GM19238 (cell line): Measurements from ENCODE around the gene IQSEC1.

Experiments
- DNase-seq: peaks from one replicate; pipeline ENCODE4 v3.0.0; 2011; ENCODE audit warnings: low spot score; ENCODE audit not compliant: insufficient read length

Gene IQSEC1

GRCh38 chr3:13068269-13069010, 4.8 kb downstream of the IQSEC1 start:
- DNase-seq: no peak

GRCh38 chr3:13067778-13068177, 5.5 kb downstream of the IQSEC1 start:
- DNase-seq: no peak

DNA sequence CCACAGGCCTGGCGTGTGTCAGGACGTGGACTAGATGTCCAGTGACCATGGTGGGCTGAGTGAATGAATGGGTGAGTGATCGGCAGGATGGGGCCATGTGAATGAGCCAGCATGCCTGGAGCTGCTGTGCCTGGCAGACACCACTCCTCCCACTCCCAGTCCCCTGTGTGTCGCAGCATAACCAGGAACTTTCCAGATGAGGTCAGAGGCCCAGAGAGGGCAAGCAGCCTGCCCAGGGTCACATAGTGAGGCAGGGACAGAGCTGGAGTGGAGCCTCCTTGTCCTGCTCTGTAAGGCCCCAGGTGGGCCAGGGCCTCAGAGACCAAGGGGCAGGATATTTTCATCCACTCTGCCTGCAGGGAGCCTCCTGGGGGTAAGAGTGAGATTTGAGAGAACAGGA, 6.4 kb downstream of the IQSEC1 start:
- DNase-seq: no peak

GRCh38 chr3:13066236-13066635, 7.0 kb downstream of the IQSEC1 start:
- DNase-seq: no peak

GRCh38 chr3:13065727-13066126, 7.5 kb downstream of the IQSEC1 start:
- DNase-seq: no peak

- DNase-seq: no peak
These were observed 8.3 kb downstream of the IQSEC1 start for GRCh38 chr3:13064964-13065363.

GRCh38 chr3:13064159-13064868, 8.9 kb downstream of the IQSEC1 start:
- DNase-seq: no peak

DNA sequence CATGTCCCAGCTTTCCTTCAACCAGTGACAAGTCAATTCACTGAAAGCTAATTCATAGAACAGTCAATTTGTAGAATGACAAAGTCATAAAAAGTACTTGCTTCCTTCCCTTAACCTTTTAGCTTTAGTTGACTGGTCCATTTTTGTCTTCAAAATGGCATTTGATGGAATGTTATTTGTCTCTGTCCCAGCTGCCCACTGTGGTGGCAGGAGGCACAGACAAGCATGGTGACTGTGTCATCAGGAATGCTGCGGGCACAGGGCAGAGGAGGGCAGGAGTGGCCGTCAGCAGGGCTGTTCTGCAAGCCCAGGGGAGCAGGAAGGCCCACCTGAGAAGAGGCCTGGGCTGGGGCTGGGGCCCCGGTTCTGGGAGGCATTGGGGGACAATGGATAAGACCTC, 10.0 kb downstream of the IQSEC1 start:
- no peak for DNase-seq

DNA sequence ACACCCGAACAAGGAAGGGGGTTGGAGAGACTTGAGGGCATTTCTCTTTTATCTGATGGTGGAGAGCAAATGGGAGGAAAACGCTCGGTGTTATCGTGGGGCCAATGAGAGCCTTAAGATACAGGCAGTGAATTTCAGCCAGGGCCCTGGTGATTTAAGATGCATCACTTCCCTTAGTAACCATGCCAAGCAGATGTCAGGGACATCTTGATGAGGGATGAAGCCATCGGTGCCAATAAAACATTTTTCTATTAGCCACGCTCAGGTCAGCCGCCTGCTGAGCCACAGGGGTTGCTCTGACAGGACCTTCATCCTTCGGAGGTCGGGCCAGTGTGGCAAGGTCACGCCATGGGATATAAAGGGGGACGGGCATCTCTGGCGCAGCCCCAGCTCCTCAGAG, 10.6 kb downstream of the IQSEC1 start:
- DNase-seq: no peak

DNA sequence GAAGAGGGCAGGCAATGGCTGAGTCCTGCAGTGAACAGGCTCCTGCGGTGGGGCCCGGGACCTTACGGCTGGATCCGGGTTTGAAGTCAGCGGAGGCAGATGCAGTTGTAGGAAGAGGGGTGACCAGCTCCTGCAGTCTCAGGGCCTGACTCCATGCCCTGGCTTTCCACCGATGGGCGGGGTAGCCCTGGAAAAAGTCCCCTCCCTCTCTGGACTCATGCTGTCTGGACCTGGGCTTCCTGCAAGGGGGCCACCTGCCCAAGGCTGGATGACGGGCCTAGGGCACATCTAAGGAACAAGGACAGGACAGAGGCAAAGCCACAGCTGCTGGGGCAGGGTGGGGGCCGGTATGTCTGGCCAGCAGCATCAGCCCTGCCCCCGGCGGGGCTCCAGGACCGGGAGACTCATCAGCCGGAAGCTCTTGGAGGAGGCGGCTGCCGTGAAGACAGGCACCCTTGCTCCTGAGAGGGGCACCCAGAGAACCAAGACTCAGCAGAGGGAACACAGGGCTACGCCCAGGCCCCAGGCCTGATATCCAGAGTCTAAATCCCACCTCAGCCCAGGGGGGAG, 12.8 kb downstream of the IQSEC1 start:
- DNase-seq: no peak

DNA sequence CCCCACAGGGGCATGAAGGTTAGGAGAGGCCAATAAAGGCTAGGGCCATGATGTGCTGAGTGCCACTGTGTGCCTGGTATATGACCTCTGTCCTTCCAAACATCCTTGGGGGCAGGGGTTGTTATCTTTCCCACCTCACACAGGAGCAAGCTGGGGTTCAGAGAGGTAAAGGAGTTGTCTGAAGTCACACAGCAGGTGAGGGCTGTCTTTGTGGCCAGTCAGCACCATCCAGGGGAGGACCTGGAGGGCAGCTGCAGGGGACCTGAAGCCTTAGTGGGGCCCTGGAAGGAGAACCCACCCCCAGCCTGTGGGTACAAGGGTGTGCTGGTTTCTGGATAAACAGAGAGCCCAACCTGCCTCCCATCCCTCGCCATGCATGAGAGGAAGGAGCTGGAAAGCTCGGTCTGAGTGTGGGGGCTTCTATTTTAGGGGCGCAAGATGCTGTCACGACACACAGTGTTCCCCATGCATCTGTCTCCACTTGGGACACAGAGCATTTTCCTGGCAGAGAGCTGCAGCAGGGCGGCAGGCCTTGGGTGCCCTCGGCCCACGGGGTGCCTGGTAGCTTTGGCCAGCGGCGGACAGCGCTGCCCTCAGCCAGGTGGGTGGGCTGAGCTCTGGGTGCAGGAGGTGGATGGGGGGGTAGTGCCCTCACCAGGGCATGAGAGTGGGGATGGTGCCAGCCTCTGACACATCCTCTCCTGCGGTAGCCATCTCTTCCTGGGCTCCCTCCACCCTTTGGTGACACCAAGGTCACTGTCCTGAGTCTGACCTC, 14.7 kb downstream of the IQSEC1 start:
- DNase-seq: no peak

DNA sequence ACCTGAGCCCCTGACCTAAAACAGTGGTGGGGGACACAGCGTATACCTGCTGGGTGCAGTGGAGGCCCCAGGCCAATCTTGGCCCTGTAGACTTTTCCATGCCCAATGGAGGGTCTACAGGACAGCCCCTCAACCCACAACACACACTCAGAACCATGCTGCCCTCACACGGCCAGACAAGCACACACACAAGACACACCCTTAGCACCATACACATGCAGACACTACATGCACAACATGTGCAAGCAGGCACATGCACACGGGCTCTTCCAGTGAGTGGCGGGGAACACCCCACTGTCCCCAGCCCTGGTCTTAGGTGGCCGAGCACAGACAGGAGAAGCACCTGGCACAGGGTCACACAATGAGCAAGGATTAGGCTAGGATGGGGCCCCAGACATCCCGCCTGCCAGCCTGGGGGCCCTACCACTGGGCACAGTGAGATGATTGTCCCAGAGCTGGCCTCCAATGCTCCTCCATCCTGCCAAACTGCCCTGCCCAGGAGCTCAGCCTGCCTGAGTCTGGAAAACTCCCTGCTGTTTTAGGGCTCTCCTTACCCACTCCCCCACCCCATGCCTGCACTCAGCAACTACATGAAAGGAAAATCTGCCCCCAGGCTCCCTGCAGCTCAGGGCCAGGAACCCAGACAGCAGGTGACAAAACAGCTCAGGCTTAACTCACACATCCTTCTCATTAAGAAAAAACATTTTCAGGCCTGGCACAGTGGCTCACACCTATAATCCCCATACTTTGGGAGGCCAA, 15.8 kb downstream of the IQSEC1 start:
- DNase-seq: no peak

DNA sequence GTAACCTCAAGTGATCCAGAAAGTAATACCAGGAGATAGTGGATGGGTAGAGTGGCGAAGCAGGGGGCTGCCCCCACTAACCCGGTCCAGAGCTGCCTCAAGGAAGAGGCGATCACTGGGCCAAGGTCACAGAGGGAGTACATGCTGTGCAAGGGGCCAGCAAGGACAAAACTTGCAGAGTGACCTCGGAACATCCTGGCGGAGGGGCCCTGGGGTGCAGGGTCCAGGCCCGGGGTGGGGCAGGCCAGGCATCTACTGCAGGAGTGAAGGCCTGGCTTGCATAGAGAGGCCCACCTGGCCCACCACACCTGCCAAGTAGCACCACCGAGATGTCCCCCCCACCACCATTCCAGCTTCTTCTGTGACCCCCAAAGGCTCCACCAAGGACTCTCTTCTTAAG, 17.6 kb downstream of the IQSEC1 start:
- DNase-seq: no peak

DNA sequence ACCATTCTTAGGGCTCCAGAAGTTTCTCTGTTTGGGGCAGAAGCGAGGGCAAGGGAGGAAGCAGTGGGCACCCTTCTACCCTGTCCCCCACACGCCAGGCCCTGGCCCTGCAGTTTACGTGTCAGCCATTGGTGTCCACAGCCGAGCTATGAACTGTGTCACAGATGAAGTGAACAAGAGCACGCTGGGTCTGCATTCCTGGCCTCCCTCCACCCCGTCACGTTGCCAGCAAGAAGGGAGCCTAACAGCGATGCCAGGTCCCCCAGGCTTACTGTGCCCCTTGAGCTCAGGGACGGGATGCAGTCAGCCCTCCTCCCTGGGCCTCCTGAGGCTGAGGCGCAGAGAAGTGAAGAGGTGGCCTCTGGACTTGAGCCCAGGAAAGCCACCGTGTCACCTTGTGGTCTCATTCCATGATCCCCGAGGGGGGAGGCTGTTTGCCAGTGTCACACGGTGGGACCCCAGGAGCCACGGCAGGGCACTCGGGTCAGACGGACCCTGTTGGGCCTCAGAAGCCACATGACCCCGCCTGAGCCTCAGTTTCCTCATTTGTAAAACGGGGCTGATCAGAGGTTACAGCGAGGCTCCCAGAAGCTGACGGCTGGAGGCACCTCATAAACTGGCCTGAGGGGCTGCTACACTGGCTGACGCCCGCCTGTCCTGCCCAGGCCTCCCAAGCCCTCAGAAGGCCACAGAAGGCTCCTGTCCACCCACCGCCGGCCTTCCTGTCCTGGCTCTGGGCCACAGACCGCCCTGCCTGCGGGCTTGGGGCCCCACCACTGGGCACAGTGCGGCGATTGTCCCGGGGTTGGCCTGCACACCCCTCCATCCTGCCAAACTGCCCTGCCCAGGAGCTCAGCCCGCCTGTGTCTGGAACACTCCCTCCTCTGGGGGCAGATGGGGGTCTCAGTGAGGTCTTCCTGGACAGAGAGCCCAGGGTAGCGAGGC, 18.6 kb downstream of the IQSEC1 start:
- no peak for DNase-seq

DNA sequence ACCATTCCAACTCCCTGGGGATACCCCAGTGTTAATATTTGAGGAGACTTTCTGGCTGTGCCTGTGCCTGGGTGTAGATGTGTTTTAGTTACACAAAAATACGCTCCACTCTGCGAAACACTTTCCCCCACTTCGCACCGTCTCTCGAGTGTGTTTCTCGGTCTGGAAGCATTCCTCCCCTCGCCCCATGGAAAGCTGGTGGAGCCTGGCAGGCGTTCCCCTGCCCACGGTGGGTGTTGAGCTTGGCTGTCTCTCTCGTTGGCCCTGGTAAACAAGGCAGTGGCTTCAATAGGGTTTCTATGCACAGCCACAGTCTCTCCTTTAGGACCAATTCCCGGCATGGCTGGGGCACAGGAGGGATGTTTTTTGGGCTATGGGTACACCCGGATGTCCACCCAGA, 19.3 kb downstream of the IQSEC1 start:
- DNase-seq: no peak

- no peak for DNase-seq
These were observed 19.8 kb downstream of the IQSEC1 start for GRCh38 chr3:13053420-13053819.

- DNase-seq: no peak
These were observed 20.9 kb downstream of the IQSEC1 start for GRCh38 chr3:13052191-13052820.

GRCh38 chr3:13051581-13051980, 21.6 kb downstream of the IQSEC1 start:
- DNase-seq: no peak

DNA sequence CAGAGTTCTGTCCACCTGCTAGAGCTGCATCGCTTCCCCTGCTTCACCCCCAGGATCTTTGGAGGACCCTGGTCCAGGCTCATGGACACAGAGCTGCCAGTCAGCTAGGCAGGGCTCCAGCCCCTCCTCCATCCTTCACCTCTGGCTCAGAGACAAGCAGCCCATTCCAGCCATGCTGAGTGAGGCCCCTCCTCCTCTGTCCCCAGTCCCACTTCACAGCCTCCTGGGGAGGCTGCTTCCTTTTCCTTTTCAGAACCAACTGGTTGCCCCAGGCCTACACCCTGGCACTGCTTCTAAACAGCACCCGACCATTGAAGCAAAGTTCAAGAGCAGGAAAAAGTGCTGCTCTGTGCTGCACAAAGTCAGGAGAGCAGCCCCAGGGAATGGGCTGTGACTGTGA, 22.2 kb downstream of the IQSEC1 start:
- DNase-seq: no peak

DNA sequence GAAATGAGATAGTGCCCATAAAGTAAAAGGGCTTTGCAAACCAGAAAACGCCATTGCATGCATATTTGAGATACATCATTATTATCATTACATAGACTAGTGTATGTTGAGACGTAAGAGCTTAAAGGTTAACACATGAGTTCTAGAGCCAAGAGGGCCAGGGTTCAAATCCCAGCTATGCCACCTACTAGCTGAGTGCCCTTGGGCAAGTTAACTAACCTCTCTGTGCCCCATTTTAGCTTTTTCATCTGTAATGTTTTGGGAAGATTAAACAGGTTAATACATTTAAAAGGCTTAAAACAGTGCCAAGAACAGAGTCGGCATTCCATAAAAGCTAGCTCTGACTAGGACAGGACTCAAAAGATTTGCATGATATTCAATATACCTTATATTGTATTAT, 22.8 kb downstream of the IQSEC1 start:
- DNase-seq: no peak
